SK-N-SH treated with all-trans-retinoic acid at 6 μM for 48 hours (cell line): ENCODE results near the gene WDR18.

Experiments used
- GLIS3 ChIP-seq: fragments of 250-450 bp; sonication (Bioruptor Pico); IDR thresholded peaks from 2 replicates; pipeline ENCODE4 v1.5.0; 2020; ENCODE audit warnings: mild to moderate bottlenecking, moderate library complexity
- ZFP3 ChIP-seq: fragments of 250-450 bp; sonication (Bioruptor Pico); IDR thresholded peaks from 2 replicates; pipeline ENCODE4 v1.5.0; 2020; ENCODE audit warnings: mild to moderate bottlenecking, moderate library complexity
- TF ChIP-seq, protein P1 (sequence below): fragments of 250-450 bp; sonication (Bioruptor Pico); IDR thresholded peaks from 2 replicates; pipeline ENCODE4 v1.5.1; 2021; ENCODE audit warnings: mild to moderate bottlenecking, moderate library complexity

DNA sequence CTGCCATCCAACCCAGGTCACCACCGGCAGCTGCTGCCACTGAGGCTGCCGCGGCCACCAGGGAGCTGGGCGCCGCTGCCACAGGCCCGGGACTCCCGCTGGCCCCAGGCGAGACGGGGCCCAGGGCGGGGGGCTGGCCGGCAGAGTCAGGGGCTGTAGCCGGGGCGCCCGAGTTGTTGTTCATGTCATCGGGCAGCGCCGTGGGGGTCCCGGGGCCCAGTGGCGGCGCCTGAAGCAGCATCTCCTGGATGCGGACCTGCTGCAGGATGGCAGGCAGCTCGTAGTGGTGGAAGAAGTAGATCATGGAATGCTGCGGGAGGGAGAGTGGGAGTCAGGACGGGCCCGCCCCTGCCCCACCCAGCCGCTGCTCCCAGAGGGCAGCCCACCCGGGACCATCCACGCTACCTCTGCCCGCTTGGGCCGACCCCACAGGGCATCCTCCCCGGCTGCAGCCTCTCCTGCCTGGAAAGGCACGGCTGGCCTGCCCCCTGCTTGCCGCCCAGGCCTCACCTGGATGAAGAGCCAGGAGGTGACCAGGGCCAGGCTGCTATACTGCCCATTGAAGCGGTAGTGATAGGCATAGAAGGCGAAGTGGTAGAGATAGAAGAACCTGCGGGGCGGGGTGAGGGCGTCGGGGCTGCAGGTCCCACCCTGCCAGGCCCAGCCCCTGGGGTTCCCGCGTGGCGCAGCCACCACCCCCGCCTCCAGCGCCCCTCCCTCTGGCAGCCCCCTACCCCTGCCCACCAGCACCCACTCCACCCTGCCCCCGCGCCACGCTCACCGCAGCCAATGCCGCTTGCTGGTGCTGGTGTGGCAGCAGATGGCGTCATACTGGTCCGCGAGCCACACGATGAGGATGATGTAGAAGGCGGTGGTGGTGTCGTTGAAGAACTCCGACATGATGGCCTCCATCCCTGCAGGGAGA lies 26.7 kb downstream of the WDR18 start:
- TF ChIP-seq, protein P1, sequence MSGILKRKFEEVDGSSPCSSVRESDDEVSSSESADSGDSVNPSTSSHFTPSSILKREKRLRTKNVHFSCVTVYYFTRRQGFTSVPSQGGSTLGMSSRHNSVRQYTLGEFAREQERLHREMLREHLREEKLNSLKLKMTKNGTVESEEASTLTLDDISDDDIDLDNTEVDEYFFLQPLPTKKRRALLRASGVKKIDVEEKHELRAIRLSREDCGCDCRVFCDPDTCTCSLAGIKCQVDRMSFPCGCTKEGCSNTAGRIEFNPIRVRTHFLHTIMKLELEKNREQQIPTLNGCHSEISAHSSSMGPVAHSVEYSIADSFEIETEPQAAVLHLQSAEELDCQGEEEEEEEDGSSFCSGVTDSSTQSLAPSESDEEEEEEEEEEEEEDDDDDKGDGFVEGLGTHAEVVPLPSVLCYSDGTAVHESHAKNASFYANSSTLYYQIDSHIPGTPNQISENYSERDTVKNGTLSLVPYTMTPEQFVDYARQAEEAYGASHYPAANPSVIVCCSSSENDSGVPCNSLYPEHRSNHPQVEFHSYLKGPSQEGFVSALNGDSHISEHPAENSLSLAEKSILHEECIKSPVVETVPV (CRISPR knock-in tag), result no peak
- TF ChIP-seq GLIS3 (CRISPR knock-in tag) (no peak), ZFP3 (no peak)
